Colonic mucosa (tissue), 4 donors: ENCODE measurements around the gene PLSCR1. TPM values are rescaled to one million over a fixed set of nuclear protein-coding genes. Genes with fewer than 3 reads are reported as not detected.

Experiments
- DNase-seq: peaks from one replicate; pipeline ENCODE4 v3.0.0-alpha.2; 2020
- H3K27ac ChIP-seq: fragments of 200-600 bp; one replicate; pipeline ENCODE4 v1.8.0; 2021
- H3K27me3 ChIP-seq: fragments of 200-600 bp; one replicate; pipeline ENCODE4 v1.8.0; 2021
- H3K36me3 ChIP-seq: fragments of 200-600 bp; one replicate; pipeline ENCODE4 v1.8.0; 2021
- H3K4me1 ChIP-seq: fragments of 200-600 bp; one replicate; pipeline ENCODE4 v1.8.0; 2021; ENCODE audit warnings: mild to moderate bottlenecking
- H3K4me3 ChIP-seq: fragments of 200-600 bp; one replicate; pipeline ENCODE4 v1.8.0; 2021
- H3K9ac ChIP-seq, 2 donors: one replicate each; pipeline ENCODE4 v1.7.0; 2013; ENCODE audit warnings: control low read depth in 2 of 2, low read depth in 2 of 2, low read length in 2 of 2
- H3K9me3 ChIP-seq: fragments of 200-600 bp; one replicate; pipeline ENCODE4 v1.8.0; 2021
- CTCF ChIP-seq: fragments of 200-600 bp; IDR thresholded peaks from one replicate; pipeline ENCODE4 v1.8.0; 2022; ENCODE audit warnings: antibody characterized with exemption, mild to moderate bottlenecking
- intact Hi-C: fragments of 100-400 bp; cut with DNase I; formaldehyde crosslinking; loops from one replicate; pipeline ENCODE4 v1.14.1; 2022
- total RNA-seq, 2 donors: library from RNA; stranded (reverse); fragmentation: NEBNext Ultra II Directional in 1 of 2; extraction: Animal tissue kit (Norgen Biotek cat#: 25700) in 1 of 2; gene quantifications; one replicate each; pipeline ENCODE4 v1.2.1, GENCODE V29; 2021
- donor health status: healthy.
- donor health status: DM: no; HTN: no; CAD: no.
- donor health status: DM: no; HTN: no; CAD: no.

The PLSCR1 gene
- total RNA-seq, 2 donors from 2014 or later: 99.0 to 180 TPM

- Histone ChIP-seq H3K4me3 (no peak overlapping the region), H3K9ac (no peak overlapping the region), H3K27me3 (no peaks in the 10 kb centered on the region), H3K4me1 (no peaks in the 10 kb centered on the region), H3K9me3 (no peaks in the 10 kb centered on the region), H3K36me3 (no peaks in the 10 kb centered on the region), H3K27ac (no peak overlapping the region)
- TF ChIP-seq CTCF: no peak
- intact Hi-C loops: no loop called here
- no peak for DNase-seq
These were observed 15.0 kb upstream of the PLSCR1 start for GRCh38 chr3:146559388-146559787.

- Histone ChIP-seq H3K9ac (no peak overlapping the region), H3K27me3 (no peaks in the 10 kb centered on the region), H3K27ac (no peak overlapping the region), H3K9me3 (no peaks in the 10 kb centered on the region), H3K36me3 (no peaks in the 10 kb centered on the region), H3K4me1 (no peaks in the 10 kb centered on the region), H3K4me3 (no peak overlapping the region)
- TF ChIP-seq CTCF: no peak
- intact Hi-C loops: no loop called here
- DNase-seq: no peak
These were observed 14.4 kb upstream of the PLSCR1 start for GRCh38 chr3:146558781-146559180.

GRCh38 chr3:146557745-146558144 is 13.3 kb upstream of the PLSCR1 start:
- intact Hi-C loops: no loop called here
- H3K36me3 ChIP-seq: no peaks in the 10 kb centered on the region
- H3K9ac ChIP-seq: no peak overlapping the region
- no peak for TF ChIP-seq CTCF
- no peaks in the 10 kb centered on the region for H3K9me3 ChIP-seq
- no peak overlapping the region for H3K4me3 ChIP-seq
- no peak for DNase-seq
- H3K4me1 ChIP-seq: no peaks in the 10 kb centered on the region
- H3K27ac ChIP-seq: no peak overlapping the region
- H3K27me3 ChIP-seq: no peaks in the 10 kb centered on the region

- Histone ChIP-seq H3K27me3 (no peaks in the 10 kb centered on the region), H3K4me3 (no peak overlapping the region), H3K36me3 (no peaks in the 10 kb centered on the region), H3K4me1 (no peaks in the 10 kb centered on the region), H3K27ac (no peak overlapping the region), H3K9me3 (no peaks in the 10 kb centered on the region), H3K9ac (no peak overlapping the region)
- no peak for DNase-seq
- intact Hi-C loops: no loop called here
- TF ChIP-seq CTCF: no peak
These were observed 10.9 kb upstream of the PLSCR1 start for GRCh38 chr3:146555311-146555710.

GRCh38 chr3:146554151-146554760 is 9.8 kb upstream of the PLSCR1 start:
- H3K9me3 ChIP-seq: no peaks in the 10 kb centered on the region
- no peak overlapping the region for H3K4me3 ChIP-seq
- intact Hi-C loops: no loop called here
- DNase-seq: no peak
- no peak overlapping the region for H3K27ac ChIP-seq
- H3K27me3 ChIP-seq: no peaks in the 10 kb centered on the region
- H3K4me1 ChIP-seq: no peaks in the 10 kb centered on the region
- TF ChIP-seq CTCF: no peak
- H3K36me3 ChIP-seq: no peaks in the 10 kb centered on the region
- no peak overlapping the region for H3K9ac ChIP-seq
